HG03520 (cell line): ENCODE results near the gene RIMS1.
"Not testable (repeated sequence)": the region's sequence is repeated elsewhere in the genome, so short reads cannot be mapped to it uniquely, and the experiment has no call there.

Experiments
- ATAC-seq: cut with Tn5 transposase; IDR thresholded peaks from one replicate; pipeline ENCODE4 v1.9.1; 2021; ENCODE audit warnings: mild to moderate bottlenecking, moderate library complexity; ENCODE audit not compliant: unreplicated experiment

The RIMS1 gene

DNA sequence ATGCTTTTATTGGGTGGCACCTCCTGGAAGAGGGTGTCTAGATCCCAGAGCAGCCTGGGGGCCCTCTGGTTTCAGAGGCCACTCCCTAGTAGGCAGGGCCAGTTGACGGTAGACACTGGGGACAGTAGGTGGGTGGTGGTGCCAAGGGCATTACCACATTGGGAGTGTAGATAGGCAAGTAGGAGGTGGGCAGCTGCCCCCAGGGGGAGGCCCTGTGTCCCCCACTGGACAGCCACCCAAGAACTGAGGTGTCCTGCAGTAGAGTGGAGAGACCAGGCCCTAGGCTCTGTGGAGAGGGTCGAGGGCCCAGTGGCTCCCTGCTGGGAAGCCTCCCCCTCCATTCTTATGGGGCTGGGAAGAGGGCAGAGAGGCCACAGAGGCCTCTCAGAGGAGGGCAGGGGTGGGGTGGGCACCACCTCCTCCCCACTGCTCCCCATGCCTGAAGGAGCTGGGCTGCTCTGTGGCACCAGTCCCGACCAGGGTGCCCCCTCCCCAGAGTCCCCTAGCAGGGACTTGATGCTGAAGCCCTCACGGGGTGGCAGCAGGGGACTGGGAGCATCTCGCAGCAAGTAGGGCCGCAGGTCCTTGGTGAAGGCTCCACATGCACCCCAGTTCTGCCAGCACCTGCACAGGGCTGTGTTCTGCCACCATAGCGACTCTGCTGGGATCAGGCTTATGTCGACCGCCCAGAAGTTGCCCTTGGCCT lies 430.5 kb downstream of the RIMS1 start:
- ATAC-seq: no peak

DNA sequence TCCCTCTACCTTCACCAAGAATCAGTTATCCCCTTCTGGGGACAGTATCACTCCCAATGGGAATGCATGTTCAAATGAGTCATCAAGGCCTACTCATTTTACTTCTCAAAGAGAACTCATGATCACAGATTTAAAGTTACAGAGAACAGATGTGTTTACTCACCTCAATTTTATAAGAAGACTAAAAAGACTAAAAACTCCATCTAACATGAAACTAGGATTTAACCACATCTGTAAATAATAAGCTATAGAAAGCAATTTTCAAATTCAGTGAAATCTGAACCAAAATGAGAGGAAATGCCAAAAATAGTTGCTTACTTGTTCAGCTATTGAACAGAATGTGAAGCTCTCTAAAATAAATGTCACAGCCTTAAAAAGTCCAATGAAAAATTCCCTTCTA lies 435.4 kb downstream of the RIMS1 start:
- no peak for ATAC-seq

DNA sequence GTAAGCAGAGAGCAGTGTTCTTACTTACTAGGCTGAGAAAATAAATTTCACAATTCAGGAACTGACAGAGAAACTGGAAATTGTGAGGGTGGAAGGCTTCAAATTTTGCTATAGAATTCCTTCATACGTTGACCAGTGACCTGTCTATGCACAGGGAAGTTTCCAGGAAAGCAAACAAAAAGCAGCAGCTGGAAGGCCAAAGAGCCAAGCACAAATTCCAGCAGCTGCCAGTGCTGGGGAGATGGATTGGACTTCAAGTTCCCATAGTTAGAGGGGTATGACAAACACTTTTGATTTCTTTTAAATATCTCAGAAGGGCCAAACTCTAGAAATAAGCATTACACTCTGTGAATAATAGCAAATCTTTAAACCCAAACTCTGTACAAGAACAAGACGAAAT lies 436.4 kb downstream of the RIMS1 start:
- no peak for ATAC-seq

DNA sequence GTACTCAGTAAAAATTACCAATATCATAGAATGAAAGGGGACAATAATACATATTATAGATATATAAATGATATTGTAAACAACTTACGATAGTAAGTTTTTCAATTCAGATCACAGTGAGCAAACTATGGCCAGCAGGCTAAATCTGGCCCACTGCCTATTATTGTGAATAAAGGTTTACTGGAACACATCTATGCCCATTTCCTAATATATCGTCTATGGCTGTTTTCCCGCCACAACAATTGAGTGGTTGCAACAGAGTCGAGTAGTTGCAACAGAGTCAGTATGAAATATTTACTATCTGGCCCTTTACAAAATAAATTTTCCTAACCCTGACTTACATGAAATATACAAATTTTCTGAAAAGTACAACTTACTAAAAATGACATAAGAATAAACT lies 438.2 kb downstream of the RIMS1 start:
- no peak for ATAC-seq

DNA sequence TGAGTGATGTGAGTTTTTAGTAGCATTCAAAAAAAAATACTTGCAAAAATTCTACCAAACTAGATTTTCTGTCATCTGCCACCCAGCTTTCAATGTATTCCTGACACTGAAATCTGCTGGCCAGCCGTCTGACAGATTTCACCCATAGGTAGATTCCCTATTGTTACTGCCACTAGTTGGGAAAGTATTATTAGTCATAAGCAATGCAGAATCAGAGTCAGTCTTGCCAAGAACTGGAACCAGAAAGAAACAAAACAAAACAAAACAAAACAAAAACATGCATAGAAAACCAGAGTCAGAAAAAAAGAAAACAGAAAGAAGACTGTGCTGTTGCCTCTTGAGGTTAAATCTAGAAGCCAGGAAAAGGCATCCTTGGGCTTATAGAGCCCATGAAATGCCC lies 442.4 kb downstream of the RIMS1 start:
- no peak for ATAC-seq

DNA sequence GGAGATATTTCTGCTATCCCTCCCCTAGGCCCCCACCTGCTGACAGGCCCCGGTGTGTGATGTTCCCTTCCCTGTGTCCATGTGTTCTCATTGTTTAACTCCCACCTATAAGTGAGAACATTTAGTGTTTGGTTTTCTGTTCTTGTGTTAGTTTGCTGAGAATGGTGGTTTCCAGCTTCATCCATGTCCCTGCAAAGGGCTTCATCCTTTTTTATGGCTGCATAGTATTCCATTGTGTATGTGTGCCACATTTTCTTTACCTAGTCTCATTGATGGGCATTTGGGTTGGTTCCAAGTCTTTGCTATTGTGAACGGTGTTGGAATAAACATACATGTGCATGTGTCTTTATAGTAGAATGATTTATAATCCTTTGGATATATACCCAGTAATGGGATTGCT lies 448.9 kb downstream of the RIMS1 start:
- ATAC-seq: not testable (repeated sequence)

DNA sequence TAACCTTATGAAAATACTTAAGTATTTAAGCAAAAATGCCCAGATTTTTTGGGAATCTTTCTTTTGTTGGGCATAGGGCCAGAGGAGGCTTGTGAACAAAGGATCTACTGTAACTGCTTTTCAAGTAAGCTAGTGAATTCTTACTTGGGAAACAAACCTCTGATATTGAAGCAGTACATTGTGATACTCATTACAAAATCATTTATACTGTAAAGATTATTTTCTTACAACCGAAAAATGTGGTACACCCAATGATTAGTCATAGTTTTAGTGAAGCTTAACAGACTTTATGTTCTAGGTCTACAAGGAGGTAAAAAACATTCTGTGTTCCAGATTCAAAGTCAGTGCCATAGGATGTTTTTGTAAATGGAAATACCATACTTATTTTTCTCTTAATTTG lies 462.6 kb downstream of the RIMS1 start:
- no peak for ATAC-seq

DNA sequence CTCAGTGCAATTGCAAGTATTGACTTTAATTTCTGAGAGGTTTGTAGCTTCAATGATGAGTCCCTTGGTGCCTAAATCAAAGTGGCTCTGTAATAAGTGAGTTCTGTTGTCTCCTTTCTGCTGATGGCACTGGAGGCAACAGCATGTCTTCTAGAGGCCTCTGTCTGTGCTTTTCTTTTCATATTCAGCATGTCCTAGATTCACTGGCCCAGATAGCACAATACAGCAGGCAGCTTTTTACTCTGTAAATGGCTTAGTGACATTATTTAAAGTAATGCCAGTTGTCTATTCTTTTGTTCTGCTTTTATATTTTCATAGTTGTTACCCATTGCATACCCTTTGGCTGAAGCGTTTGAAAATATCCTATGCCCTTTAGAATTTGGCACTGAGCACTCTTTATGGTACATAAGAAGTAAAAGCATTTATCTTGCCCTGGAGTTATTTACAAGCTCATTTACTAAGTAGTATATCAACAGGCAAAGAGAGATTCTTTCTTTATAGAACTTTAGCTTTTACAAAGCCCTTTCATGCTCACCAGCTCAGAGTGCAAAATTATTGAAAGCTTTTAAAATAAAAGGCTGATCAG lies 464.0 kb downstream of the RIMS1 start:
- no peak for ATAC-seq

DNA sequence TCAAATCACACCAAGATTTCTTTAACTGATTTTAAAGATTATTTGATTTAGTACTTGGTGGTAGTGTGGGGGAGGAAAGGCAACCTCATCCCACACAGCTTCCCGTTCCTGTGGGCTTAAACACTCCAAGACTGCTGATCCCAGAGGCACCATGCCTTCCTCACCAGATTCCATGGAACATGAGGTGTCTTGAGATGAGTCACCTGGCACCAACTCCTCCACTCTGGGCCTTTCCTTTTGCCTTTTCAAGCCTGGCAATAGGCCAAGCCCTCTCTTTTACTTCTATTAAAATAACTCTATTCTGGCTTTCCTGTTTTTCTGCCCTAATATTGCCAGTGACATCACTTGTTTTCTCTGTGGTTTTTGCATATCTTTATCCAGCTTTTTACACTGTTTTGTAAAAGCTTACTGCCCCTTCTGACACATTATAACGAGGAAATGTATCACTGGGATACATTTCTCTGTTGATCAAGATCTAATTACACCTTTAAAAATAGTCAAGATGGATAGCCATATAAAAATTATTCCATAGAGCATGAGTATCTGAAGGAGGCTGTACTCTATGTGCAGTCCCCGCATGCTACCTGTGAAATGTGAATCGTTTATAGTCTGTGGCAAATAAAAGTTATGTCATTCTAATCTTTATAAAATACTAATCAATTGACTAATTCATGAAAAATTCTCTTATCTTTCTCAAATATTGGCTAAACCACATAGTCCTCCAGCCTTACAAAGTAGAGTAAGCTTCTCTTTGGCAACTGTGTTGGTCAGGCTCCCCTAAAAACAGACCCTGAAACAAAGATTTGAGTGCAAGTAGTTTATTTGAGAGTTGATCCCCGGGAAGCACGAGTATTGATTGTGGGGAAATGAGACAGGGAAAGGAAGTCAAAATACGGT lies 477.7 kb downstream of the RIMS1 start:
- ATAC-seq: no peak

DNA sequence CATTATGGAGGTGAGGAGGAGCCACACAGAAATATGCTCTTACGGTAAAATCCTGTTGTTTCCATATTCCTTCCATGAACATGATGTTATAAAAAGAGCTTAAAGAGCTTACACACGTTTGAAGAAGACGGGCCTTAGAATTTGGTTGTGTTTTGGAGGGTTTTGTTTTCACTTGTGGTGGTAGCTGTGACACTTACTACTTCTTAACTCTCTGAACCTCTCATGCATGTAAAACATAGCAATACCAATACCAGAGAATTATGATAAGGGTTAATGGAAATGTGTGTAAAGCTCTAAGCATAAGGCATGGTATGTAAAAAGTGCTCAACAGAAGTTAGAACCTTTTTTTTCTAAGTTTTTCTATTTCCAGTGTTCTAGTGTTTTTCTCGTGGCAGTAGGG lies 479.4 kb downstream of the RIMS1 start:
- ATAC-seq: peak; percentile 50

DNA sequence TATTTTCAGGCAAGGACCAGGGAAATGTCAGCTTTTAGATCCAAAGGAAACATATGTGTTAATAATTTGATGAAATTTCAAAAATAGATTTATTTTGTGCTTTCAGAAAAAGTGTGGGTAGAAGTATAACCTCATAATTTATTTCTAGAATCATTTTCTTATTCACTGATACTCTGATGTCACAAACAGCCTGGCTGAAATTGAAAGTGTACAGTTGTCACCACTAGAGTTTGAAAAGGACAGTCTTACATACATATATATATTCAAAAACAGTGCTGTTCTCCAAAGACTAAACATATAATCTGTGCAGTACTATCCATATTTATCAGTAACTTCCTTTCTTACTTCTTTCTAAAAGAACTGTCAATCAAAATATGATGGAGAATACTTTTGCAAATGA lies 481.1 kb downstream of the RIMS1 start:
- ATAC-seq: peak; percentile 46

DNA sequence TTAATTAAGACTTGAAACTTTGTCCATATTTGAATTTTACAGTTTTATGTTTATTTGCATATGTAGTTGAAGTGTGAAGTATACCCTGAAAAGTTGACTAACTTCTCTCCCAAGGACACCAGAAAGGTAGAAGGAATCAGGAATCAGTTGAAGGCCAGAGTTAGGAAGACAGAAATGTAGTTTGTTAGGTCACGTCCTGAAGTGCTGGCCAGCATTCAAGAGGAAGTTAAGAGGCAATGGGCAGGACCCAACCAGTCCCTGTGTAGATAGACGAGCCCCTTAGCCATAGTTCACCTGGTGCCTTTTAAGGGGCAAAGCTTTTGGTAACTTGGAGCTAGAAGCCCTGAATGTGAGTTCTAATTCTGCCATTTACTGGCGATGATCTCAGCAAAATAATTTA lies 485.1 kb downstream of the RIMS1 start:
- ATAC-seq: no peak

DNA sequence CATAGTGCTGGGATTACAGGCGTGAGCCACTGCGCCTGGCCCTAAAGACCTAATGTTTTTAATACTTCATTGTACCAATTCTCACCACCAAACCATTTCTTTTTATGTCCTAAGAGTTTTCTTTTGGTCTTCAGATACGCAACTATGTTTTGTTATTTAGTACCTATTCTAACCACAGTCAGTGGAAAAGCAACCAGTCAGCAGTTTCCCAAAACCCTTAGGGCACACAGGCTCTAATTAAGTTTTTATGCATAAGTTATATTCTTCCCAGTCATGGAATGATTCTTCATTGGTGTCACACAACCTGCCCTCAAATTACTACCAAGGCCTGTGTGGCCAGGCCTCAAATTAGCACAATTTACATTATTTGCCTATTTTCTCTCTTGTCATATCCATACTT lies 487.8 kb downstream of the RIMS1 start:
- ATAC-seq: no peak

DNA sequence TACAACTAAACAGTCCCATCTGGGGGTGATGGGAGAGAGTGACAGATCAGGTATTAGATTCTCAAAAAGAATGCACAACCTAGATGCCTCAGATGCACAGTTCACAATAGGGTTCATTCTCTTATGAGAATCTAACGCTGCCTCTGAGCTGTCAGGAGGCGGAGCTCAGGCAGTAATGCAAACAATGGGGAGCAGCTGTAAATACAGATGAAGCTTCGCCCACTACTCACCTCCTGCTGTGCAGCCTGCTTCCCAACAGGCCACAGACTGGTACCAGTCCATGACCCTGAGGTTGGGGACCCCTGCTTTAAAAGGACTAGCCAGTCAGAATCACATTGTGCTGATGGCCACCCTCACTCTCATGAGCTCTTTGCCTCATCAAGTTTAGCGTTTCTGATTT lies 488.5 kb downstream of the RIMS1 start:
- no peak for ATAC-seq

DNA sequence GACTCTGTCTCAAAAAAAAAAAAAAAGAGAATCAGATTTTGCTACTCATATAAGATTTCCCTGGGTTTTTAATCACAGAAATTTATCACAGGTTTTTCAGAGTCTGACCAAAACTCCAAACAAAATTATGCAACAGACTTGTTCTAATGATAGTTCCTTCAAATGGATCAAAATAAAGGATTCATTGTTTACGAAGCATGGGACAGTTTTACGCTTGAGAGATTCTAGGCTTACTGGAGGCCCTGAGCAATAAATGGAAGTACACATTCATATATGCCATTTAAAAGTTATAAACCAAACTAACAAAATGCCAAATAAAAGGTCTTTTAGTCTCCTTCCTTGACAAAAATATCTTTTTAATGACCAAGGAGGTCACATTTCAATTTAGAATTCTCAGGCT lies 490.4 kb downstream of the RIMS1 start:
- no peak for ATAC-seq

DNA sequence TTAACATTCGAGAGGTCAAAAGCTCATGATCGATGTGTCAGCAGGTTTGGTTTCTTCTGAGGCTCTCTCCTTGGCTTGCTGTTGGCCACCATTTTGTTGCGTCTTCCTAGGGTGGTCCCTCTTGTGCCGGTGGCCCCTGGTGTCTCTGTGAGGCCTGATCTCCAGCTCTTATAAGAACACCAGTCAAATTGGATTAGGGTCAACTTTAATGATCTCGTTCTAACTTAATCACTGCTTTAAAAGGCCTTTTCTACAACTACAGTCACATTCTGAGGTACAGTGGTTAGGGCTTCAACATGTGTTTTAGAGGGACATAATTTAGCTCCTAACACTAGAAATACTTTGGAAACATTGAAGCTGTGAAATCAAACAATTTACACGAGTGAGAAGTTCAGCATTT lies 494.7 kb downstream of the RIMS1 start:
- no peak for ATAC-seq

DNA sequence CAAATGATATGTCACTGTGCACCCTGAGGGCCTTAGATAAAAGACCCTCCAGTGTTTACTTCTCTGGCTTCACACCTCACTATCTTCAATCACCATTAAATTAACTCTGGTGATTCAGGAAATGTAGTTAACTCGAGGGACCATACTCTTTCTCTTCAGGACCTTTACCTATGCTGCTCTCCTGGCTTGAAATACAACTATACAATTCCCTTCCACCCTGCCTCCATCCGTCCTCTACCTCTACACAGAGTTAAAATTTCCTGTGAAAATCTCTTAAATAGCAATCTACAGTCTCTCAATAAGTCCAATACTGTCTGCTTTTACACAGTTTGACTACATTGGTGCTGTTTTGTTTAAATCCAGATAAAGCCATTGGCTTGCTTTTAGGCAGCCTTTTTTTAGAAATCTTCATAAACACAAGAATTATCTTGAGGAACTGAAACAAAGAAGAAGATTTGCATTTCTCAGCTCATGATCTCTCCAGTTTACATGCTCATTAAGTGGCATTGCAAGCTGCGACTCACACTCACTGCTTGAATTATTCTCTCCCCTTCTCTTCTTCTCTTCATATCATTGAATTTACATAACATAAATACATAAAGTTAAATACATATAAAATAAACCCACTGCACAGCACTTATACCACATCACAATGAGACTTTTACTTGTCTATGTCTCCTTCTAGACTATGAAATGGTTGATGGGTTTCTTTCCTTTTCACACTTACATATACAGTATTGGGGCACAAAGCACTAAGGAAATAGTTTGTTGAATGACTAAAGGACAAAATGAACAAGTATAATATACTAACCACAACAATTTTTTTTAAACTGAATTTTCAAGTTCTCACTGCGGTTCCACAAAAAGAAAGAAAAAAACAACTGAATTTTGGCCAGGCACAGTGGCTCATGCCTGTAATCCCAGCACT lies 496.5 kb downstream of the RIMS1 start:
- ATAC-seq: peak; percentile 98

DNA sequence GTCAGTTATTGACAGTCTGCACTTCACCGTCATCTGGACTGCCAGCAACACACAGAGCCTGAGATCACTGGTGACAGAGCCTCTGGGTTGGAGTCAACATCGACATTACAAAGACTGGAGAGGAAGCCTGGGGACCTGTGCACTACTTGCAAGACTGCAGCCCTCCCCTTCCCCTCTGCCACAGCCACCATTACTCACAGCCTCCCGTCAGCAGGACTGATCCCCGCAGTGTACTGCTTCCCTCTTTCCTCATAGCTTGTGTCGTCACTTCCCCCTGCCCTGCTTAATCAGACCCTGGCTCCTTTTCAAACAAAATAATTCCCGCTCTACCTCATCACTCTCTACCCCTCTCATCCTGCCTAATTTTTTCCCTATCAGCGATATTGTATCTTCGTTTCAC lies 500.0 kb downstream of the RIMS1 start:
- no peak for ATAC-seq

DNA sequence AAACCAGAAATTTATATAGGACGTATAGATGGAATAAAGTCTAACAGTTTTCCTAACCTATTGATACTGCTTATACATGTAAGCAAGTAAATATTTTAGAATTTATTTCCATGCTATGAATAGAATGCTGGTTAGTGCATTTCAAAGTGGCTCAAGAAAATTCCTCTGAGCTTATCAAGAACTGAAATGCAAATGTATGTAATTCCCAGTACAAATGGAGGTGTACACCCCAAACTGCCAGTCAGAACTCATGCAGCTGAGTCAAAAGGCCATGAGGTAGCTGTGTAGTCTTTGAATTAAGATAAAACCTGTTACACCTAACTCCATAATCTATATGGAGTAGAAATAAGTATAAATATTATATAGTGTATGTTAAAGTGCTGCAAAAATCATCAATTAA lies 503.3 kb downstream of the RIMS1 start:
- ATAC-seq: no peak

DNA sequence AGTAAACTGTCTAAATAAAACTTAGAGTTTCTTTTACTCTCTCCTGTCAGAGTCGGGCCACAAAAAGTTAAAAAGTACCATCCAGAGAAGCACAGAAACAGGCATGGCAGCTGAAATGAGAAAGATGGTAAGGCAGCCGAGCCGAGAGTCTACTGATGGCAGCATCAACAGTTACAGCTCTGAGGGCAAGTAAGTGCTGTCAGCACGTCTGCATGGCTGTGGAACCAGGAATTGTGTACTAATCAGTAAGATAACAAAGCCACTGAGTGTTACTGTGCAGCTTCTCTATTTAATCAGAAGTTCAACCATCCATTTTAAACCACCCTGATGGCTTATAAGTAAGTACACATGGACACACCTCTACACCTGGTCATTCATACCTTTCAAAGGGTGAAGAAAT lies 504.2 kb downstream of the RIMS1 start:
- no peak for ATAC-seq

DNA sequence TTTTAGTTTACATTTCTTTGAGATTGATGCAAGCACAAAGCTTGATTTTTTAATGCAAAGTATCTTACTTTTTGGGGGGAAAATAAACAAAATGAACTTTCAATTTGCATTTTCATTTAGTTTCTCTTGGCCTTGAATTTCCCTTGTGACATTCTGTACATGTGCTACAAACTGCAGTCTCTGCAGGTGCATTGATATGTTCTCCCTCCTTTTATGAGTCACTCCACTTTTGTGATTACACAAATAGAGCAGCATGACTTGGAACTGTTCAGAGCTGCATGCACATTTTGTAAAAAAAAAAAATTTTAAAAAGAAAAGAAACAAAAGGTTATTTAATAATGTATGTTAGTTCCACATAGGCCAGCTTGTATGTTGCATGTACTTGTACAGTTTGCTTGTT lies 515.5 kb downstream of the RIMS1 start:
- ATAC-seq: no peak
